ENCODE measurements around the gene APBB2. TPM values are rescaled to one million over a fixed set of nuclear protein-coding genes. Genes with fewer than 3 reads are reported as not detected.

APBB2 gene
- 10 to 100 TPM; 47.5 to 99.9 (median 57.5) TPM for total RNA-seq

DNA sequence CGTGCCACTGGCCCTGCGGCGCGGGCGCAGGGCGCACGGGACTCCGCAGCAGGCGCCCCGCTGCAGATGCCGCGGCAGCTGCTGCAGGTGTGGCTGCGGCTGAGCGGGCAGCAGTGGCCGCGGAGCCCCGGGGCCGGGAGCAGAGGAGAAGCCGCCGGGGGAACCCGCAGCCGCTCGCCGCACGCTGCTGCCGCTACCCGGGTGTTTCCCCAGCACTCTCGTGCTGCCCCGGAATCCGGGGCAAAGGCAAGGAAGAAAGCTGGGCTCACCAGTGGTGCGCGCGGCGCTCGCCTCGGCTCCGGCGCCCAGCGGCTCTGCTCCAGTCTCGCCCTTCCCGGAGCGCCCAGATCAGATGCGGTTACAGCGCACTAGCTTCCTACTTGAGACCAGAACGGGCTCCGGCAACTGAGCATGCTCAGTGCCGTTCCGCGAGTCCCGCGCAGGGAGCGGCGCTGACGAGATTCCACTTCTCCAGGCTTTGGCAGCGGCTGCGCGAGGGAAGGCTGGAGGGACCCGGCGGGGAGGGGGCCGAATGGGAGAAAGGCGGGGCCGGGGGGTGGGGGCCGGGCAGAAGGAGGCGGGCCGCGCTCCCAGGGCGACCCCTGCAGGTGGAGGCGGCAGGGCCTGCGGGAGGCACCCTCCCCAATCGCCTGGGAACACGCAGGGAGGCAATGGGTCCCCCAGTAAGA is at the start of gene APBB2:
Gene APBB2, minus strand, starts transcription at position 407 of the 689 bp plus-strand sequence. CDS start 181,288 bp downstream, outside the sequence.
- Histone ChIP-seq H3K4me3 (peak within 1 kb of the TSS; percentile 48 to 86 (median 68)), H3K9me3 (no peaks in the 10 kb centered on the region), H3K27me3 (no peaks in the 10 kb centered on the region), H3K36me3 (no peaks in the 10 kb centered on the region), H3K4me1 (peaks cover 0 to 22% (median 7%) of the 10 kb centered on the region in 4 donors), H3K27ac (peak within 1 kb of the TSS; percentile 50 to 90 (median 76))
- peak; percentile 40 to 95 (median 93) for DNase-seq
- TF ChIP-seq, protein P1, sequence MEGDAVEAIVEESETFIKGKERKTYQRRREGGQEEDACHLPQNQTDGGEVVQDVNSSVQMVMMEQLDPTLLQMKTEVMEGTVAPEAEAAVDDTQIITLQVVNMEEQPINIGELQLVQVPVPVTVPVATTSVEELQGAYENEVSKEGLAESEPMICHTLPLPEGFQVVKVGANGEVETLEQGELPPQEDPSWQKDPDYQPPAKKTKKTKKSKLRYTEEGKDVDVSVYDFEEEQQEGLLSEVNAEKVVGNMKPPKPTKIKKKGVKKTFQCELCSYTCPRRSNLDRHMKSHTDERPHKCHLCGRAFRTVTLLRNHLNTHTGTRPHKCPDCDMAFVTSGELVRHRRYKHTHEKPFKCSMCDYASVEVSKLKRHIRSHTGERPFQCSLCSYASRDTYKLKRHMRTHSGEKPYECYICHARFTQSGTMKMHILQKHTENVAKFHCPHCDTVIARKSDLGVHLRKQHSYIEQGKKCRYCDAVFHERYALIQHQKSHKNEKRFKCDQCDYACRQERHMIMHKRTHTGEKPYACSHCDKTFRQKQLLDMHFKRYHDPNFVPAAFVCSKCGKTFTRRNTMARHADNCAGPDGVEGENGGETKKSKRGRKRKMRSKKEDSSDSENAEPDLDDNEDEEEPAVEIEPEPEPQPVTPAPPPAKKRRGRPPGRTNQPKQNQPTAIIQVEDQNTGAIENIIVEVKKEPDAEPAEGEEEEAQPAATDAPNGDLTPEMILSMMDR (IDR thresholded peaks at IDR 0.05): peak in 4 of 6 experiments; percentile 48 to 59 (median 53)
- TF ChIP-seq POLR2A (IDR thresholded peaks at IDR 0.05): peak; percentile 76 to 95

DNA sequence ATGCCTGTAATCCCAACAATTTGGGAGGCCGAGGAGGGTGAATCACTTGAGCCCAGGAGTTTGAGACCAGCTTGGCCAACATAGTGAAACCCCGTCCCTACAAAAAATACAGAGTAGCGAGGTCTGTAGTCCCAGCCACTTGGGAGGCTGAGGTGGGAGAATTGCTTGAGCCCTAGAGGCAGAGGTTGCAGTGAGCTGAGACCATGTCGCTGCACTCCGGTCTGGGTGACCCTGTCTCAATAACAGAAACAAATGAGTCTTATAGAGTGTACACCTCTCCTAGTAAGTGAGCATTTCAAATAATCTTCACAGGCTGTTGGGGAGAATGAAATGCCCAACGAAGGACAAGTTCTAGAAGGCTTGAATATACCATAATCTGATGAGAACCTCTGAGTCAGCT is 47.9 kb upstream of the APBB2 start:
- peaks cover 0 to 9% (median 2%) of the 10 kb centered on the region in 4 donors for H3K4me1 ChIP-seq
- no peak for DNase-seq
- TF ChIP-seq, protein P1 (IDR thresholded peaks at IDR 0.05): no peak
- TF ChIP-seq POLR2A (IDR thresholded peaks at IDR 0.05): no peak
- H3K27me3 ChIP-seq: peaks cover 0 to 10% of the 10 kb centered on the region in 2 donors
- no peaks in the 10 kb centered on the region for H3K9me3 ChIP-seq
- no peak overlapping the region for H3K27ac ChIP-seq
- H3K36me3 ChIP-seq: no peaks in the 10 kb centered on the region
- H3K4me3 ChIP-seq: no peak overlapping the region

DNA sequence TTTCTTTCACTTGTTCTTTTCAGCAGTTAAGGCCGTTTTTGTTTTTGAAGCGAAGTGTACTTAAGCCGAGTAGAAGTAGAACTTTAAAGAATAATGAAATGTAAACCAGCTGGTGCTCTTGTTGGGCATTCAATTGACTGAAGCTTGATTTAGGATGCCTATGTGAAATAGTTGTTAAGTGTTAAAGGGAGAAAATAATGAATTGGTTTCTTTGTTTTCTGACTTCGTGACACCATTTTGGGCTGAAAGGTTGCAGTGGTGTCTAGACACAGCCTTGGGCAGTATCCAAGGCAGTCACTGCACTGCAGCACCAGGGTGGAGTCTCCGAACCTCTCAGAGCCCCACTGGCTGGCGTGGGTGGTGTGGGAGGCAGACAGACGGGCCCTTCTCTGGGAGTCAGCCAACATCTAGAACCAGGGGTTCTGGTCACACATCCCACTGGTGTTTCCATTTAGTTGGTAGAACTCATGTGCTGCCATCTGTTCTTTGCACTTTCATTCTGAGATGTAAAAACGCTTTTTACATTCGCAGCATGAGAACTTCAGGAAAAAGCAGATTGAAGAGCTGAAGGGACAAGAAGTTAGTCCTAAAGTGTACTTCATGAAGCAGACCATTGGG is 45.9 kb upstream of the APBB2 start:
- no peak for DNase-seq
- Histone ChIP-seq H3K27ac (no peak overlapping the region), H3K36me3 (no peaks in the 10 kb centered on the region), H3K27me3 (peaks cover 0 to 20% of the 10 kb centered on the region in 2 donors), H3K4me1 (peaks cover 0 to 16% (median 8%) of the 10 kb centered on the region in 4 donors), H3K9me3 (no peaks in the 10 kb centered on the region), H3K4me3 (no peak overlapping the region)
- TF ChIP-seq, protein P1 (IDR thresholded peaks at IDR 0.05): no peak
- no peak for TF ChIP-seq POLR2A (IDR thresholded peaks at IDR 0.05)

DNA sequence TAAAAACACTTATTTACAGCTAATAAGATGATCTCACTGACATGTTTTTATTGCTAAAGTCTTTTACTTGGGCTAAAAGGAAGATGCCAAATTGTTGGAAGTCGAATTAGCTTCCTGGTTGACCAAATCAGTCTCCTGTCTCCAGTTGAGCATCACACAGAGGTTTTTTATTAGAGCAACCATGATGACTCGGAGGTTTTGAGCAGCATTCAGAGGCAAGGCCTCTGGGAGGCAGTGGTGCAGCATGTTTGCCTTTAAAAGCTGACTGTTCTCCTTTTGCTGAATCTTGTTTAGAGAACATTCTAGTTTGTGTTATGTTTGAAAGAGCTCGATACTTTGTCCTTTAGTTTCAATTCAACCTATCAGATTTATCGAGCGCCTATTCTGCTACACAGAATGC is 44.4 kb upstream of the APBB2 start:
- Histone ChIP-seq H3K27me3 (peaks cover 0 to 20% of the 10 kb centered on the region in 2 donors), H3K36me3 (no peaks in the 10 kb centered on the region), H3K27ac (no peak overlapping the region), H3K4me1 (peaks cover 0 to 16% (median 8%) of the 10 kb centered on the region in 4 donors), H3K4me3 (no peak overlapping the region), H3K9me3 (no peaks in the 10 kb centered on the region)
- no peak for DNase-seq
- TF ChIP-seq, protein P1 (IDR thresholded peaks at IDR 0.05): peak in 3 of 6 experiments; percentile 12 to 21 (median 18)
- no peak for TF ChIP-seq POLR2A (IDR thresholded peaks at IDR 0.05)

DNA sequence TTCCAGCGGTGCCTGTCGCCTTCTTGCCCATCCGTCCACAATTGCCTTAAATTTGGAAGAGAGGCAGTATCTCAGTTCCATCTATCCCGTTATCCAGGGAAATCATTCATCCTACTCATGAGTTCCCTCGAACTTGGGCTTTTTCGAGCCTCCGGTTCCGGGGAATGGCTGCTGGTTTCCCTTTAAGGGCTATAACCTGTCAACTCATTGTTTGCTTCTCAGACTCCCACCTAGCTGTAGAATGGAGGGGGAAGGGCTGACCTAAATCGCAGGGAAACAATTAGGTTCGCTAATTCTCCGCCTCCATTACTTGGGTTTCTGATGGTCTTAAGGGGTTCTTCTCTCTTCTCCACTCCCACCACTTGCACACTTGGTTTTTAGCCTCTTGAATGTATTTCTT is 43.6 kb upstream of the APBB2 start:
- peaks cover 0 to 16% (median 8%) of the 10 kb centered on the region in 4 donors for H3K4me1 ChIP-seq
- H3K27ac ChIP-seq: no peak overlapping the region
- no peak for TF ChIP-seq POLR2A (IDR thresholded peaks at IDR 0.05)
- TF ChIP-seq, protein P1 (IDR thresholded peaks at IDR 0.05): no peak
- no peak for DNase-seq
- peaks cover 0 to 20% of the 10 kb centered on the region in 2 donors for H3K27me3 ChIP-seq
- no peaks in the 10 kb centered on the region for H3K9me3 ChIP-seq
- H3K4me3 ChIP-seq: peak overlapping the region in 3 of 4 donors; percentile 37 to 55 (median 49)
- H3K36me3 ChIP-seq: no peaks in the 10 kb centered on the region
